HG03571 (cell line): ENCODE measurements around the gene SLC6A8.
"Not testable (repeated sequence)": the region's sequence is repeated elsewhere in the genome, so short reads cannot be mapped to it uniquely, and the experiment has no call there.

Source experiments
- ATAC-seq: cut with Tn5 transposase; IDR thresholded peaks from one replicate; pipeline ENCODE4 v1.9.1; 2021; ENCODE audit not compliant: unreplicated experiment

The SLC6A8 gene

GRCh38 chrX:153728951-153729631 is 41.4 kb downstream of the SLC6A8 start:
- ATAC-seq, result no peak

DNA sequence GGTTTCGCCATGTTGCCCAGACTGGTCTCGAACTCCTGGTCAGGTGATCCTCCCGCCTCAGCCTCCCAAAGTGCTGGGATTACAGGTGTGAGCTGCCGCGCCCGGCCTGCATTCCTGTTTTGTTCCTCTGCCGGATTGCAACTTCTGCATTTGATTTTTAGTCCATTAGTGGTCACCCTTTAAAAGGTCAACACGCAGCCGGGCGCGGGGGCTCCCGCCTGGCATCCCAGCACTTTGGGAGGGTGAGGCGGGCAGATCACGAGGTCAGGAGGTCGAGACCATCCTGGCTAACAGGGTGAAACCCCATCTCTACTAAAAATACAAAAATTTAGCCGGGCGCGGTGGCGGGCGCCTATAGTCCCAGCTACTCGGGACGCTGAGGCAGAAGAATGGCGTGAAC is 42.4 kb downstream of the SLC6A8 start:
- not testable (repeated sequence) for ATAC-seq

GRCh38 chrX:153731117-153731844 is 43.6 kb downstream of the SLC6A8 start:
- no peak for ATAC-seq

DNA sequence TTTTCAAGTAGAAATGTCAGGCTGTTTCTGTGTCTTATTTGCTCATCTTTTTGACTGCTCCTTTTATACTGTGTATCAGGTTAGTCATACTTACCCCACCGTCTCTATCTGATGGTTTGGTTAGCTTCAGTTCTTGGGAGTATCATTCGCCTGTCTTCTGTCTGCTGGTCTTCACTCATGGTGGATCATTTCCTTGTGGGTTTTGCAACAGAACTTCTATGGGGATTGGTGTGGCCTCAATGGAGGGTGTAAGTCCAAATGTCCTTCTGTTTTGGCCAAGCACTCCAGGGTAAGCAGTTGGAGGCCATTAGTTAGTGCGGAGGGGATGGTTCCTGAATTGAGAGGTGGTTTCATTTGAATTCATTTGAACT is 44.1 kb downstream of the SLC6A8 start:
- no peak for ATAC-seq

DNA sequence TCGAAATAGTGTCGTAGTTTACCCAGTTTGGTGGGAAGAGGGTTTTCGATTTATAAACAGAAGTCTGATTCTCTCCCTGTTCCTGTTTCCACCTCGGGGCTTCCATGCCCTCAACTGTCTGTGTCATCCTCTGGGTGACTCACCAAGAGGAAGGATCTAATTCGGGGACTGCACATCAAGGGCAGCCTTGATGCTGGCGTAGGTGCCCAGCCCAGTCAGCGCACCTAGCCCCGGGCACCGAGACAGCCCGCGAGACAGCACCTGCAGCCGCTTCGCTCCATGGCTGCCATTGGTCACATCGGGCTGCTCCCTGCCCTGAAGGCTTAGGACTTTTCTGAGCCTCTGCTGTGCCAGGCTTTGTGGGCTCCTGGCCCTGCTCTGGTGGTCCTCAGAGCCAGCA is 44.7 kb downstream of the SLC6A8 start:
- no peak for ATAC-seq

GRCh38 chrX:153733651-153734240 is 46.0 kb downstream of the SLC6A8 start:
- no peak for ATAC-seq

- ATAC-seq, result no peak
Observed at GRCh38 chrX:153734871-153735270, 47.1 kb downstream of the SLC6A8 start.

GRCh38 chrX:153735274-153735673 is 47.5 kb downstream of the SLC6A8 start:
- no peak for ATAC-seq

GRCh38 chrX:153736071-153736820 is 48.5 kb downstream of the SLC6A8 start:
- ATAC-seq, result no peak

- ATAC-seq, result no peak
Observed at GRCh38 chrX:153736871-153737441, 49.2 kb downstream of the SLC6A8 start.

DNA sequence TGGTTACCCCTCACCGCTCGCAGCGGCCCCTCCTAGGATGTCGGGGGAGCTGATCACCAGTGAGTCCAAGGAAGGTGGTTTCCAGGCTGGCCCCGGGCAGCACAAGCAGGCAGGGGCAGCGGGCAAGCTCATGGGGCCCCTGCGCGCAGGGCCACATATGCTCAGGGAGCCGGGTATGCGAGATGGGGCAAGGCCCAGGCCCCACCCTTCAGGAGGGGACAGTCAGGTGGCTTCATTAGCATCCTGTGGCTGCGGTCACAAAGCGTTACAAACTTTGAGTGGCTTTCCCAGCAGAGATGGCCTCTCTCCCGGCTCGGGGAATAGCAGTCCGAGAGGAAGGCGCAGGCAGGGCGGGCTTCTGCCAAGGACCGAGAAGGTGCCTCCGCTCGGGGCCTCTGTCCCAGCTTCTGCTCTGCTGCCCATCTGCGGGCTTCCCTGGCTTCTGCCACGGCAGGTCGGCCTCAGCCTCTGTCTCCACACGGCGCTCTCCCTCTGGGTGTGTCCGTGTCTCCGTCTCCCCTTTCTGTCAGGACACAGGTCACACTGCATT is 50.4 kb downstream of the SLC6A8 start:
- ATAC-seq, result no peak

- ATAC-seq, result no peak
Observed at GRCh38 chrX:153739754-153740486, 52.2 kb downstream of the SLC6A8 start.

GRCh38 chrX:153740631-153741222 is 53.0 kb downstream of the SLC6A8 start:
- no peak for ATAC-seq

DNA sequence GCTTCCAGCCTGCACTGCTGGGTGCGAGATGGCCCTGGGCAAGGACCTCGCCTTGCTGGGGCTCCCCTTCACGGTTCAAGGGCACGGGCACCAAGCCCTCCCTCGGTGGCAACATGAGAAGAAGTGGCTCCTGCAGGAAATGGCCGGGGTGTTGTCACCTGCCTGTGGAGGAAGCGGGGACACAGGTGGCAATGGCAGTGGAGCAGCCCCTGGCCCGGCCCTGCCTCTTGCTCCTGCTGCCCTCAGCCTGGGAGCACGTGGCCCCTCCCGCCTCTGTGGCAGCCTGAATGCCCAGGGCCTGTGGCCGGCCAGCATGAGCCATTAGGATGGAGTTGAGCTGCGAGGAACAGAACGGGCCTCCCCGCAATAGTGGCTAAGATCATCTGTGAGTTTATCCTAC is 53.7 kb downstream of the SLC6A8 start:
- ATAC-seq, result no peak

DNA sequence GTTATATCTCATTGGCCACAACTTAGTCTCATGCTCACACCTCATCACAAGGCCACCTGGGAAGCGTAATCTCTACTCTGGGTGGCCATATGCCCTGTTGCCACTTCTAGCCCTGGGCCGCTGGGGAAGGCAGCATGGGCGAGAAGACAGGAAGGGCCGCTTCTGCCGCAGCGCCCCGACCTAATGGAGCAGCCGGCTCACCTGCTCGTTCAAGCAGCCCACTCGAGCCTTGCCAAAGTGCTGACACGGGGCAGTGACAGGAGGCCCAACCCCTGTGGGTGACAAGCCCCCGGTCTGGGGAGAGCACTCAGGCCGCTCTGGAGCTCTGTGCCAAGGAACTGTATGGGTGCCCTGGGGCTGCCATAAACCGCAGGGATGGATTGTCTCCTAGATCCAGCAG is 54.4 kb downstream of the SLC6A8 start:
- not testable (repeated sequence) for ATAC-seq

DNA sequence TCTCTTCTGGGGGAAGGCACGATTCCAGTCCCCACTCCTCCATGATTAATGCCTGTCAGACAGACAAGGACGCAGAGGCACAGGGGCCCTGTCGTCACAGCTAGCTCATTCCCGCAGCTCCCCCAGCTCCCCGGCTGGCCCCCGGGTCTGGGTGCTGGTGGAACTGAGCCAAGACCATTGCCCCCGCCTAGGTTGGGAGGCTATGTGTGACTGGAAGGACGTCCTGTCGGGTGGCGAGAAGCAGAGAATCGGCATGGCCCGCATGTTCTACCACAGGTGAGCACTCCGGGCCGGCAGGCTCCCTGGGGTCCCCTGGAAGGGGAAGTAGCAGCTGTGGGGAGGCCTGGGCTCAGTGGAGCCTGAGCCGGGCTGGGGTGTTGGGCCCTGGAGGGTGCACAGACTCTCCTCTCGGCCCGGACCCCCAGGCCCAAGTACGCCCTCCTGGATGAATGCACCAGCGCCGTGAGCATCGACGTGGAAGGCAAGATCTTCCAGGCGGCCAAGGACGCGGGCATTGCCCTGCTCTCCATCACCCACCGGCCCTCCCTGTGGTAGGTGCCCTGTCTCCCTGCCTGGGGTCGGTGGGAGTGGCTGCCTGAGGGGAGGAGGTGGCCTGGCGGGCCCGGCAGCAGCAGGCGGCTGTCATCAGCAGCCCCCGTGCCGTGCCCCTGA is 55.2 kb downstream of the SLC6A8 start:
- not testable (repeated sequence) for ATAC-seq

GRCh38 chrX:153743468-153744209 is 55.9 kb downstream of the SLC6A8 start:
- ATAC-seq, result not testable (repeated sequence)

DNA sequence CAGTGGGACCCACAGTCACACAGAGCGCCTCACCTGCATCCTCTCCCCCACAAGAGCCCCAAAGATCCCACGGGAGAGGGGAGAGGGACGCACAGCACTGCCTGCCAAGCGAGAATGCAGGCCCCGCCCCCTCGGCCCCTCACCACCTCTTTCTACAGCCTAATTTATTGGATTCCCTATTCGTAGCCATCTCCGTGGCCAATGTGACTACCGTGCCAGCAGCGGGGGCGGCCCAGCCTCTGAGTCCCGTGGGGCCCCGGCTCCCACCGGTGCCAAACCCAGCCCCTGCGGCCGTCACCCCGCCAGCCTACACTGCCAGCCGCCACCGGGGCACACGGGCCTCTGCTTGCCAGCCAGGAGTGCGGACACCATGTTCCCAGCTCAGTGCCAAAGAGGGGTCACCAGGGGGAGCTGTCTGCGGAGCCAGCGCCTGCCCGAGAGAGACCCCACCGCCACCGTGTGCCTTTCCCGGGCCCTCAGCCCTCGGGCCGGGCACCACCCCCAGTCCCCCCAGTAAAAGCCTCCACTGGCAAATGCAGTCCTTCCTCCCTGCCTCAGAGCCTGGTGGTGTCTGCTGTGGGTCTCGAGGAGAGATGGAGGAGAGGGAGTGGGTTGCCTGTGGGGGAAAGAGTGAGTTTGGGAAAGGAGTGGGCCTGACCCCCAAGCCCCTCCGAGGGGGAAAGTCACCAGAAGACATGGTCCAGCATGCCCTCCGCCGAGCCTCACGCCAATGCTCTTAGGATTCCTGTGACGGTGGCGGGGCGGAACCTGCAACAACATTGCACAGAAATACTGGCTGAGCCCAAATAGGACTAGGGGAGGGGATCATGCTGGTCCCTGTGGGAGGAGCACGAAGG is 56.7 kb downstream of the SLC6A8 start:
- no peak for ATAC-seq
